Measurements from ENCODE around the gene NTM.

Gene NTM

GRCh38 chr11:132251061-132251460 lies 880.6 kb downstream of the NTM start:
- DNase-seq, result no peak

GRCh38 chr11:132253469-132254264 lies 883.3 kb downstream of the NTM start:
- DNase-seq, result no peak

GRCh38 chr11:132254906-132255305 lies 884.5 kb downstream of the NTM start:
- no peak for DNase-seq

GRCh38 chr11:132256528-132257279 lies 886.3 kb downstream of the NTM start:
- DNase-seq, result no peak

GRCh38 chr11:132257871-132258270 lies 887.5 kb downstream of the NTM start:
- no peak for DNase-seq

GRCh38 chr11:132258875-132259274 lies 888.5 kb downstream of the NTM start:
- DNase-seq, result no peak

- DNase-seq, result no peak
Measured at GRCh38 chr11:132260636-132261035, 890.2 kb downstream of the NTM start.

GRCh38 chr11:132263241-132263640 lies 892.8 kb downstream of the NTM start:
- DNase-seq, result no peak

GRCh38 chr11:132263875-132264274 lies 893.5 kb downstream of the NTM start:
- no peak for DNase-seq

- no peak for DNase-seq
Measured at GRCh38 chr11:132264616-132265015, 894.2 kb downstream of the NTM start.

- no peak for DNase-seq
Measured at GRCh38 chr11:132278801-132279574, 908.6 kb downstream of the NTM start.

- DNase-seq, result no peak
Measured at GRCh38 chr11:132284048-132284447, 913.6 kb downstream of the NTM start.

GRCh38 chr11:132284611-132285010 lies 914.2 kb downstream of the NTM start:
- DNase-seq, result no peak

GRCh38 chr11:132285631-132286030 lies 915.2 kb downstream of the NTM start:
- no peak for DNase-seq

- DNase-seq, result no peak
Measured at GRCh38 chr11:132286106-132286505, 915.7 kb downstream of the NTM start.

GRCh38 chr11:132288036-132288435 lies 917.6 kb downstream of the NTM start:
- no peak for DNase-seq

GRCh38 chr11:132289590-132290256 lies 919.3 kb downstream of the NTM start:
- DNase-seq, result no peak

GRCh38 chr11:132293586-132293985 lies 923.2 kb downstream of the NTM start:
- no peak for DNase-seq

- no peak for DNase-seq
Measured at GRCh38 chr11:132296946-132297610, 926.7 kb downstream of the NTM start.

- no peak for DNase-seq
Measured at GRCh38 chr11:132298357-132298756, 927.9 kb downstream of the NTM start.

- DNase-seq, result no peak
Measured at GRCh38 chr11:132300283-132300682, 929.9 kb downstream of the NTM start.

- DNase-seq, result no peak
Measured at GRCh38 chr11:132301465-132301864, 931.0 kb downstream of the NTM start.

All from CD4-positive, alpha-beta T cell treated with Interleukin-6 for 4 hours (primary cell).